HG03139 (cell line): ENCODE measurements around the gene MEGF10.

Experiments used
- ATAC-seq: cut with Tn5 transposase; IDR thresholded peaks from one replicate; pipeline ENCODE4 v1.9.1; 2021; ENCODE audit not compliant: unreplicated experiment

Gene MEGF10

GRCh38 chr5:127324756-127325155 lies 34.2 kb downstream of the MEGF10 start:
- ATAC-seq, result no peak

GRCh38 chr5:127326431-127326830 lies 35.8 kb downstream of the MEGF10 start:
- ATAC-seq, result no peak

GRCh38 chr5:127326976-127327755 lies 36.6 kb downstream of the MEGF10 start:
- no peak for ATAC-seq

GRCh38 chr5:127330116-127330515 lies 39.5 kb downstream of the MEGF10 start:
- ATAC-seq, result no peak

GRCh38 chr5:127331890-127332649 lies 41.5 kb downstream of the MEGF10 start:
- ATAC-seq, result no peak

- ATAC-seq, result no peak
These were observed 42.9 kb downstream of the MEGF10 start for GRCh38 chr5:127333483-127333882.

GRCh38 chr5:127335381-127335780 lies 44.8 kb downstream of the MEGF10 start:
- no peak for ATAC-seq

GRCh38 chr5:127337876-127338275 lies 47.3 kb downstream of the MEGF10 start:
- ATAC-seq, result no peak

GRCh38 chr5:127338501-127338900 lies 47.9 kb downstream of the MEGF10 start:
- no peak for ATAC-seq

GRCh38 chr5:127340606-127341005 lies 50.0 kb downstream of the MEGF10 start:
- no peak for ATAC-seq

GRCh38 chr5:127342364-127342763 lies 51.8 kb downstream of the MEGF10 start:
- no peak for ATAC-seq

- ATAC-seq, result no peak
These were observed 52.7 kb downstream of the MEGF10 start for GRCh38 chr5:127343313-127343712.

GRCh38 chr5:127343866-127344265 lies 53.3 kb downstream of the MEGF10 start:
- ATAC-seq, result no peak

- ATAC-seq, result no peak
These were observed 54.3 kb downstream of the MEGF10 start for GRCh38 chr5:127344931-127345330.

- no peak for ATAC-seq
These were observed 60.8 kb downstream of the MEGF10 start for GRCh38 chr5:127351418-127351817.

GRCh38 chr5:127352068-127352467 lies 61.5 kb downstream of the MEGF10 start:
- ATAC-seq, result no peak

GRCh38 chr5:127353327-127353726 lies 62.7 kb downstream of the MEGF10 start:
- ATAC-seq, result no peak

GRCh38 chr5:127353796-127354195 lies 63.2 kb downstream of the MEGF10 start:
- no peak for ATAC-seq

GRCh38 chr5:127355337-127355736 lies 64.7 kb downstream of the MEGF10 start:
- no peak for ATAC-seq

GRCh38 chr5:127358284-127358683 lies 67.7 kb downstream of the MEGF10 start:
- ATAC-seq, result no peak

GRCh38 chr5:127358740-127359139 lies 68.1 kb downstream of the MEGF10 start:
- ATAC-seq, result no peak

- no peak for ATAC-seq
These were observed 68.9 kb downstream of the MEGF10 start for GRCh38 chr5:127359502-127359901.
